Mucosa of gallbladder (tissue), 1 donor: ENCODE measurements around the gene ARHGEF16. TPM values are rescaled to one million over a fixed set of nuclear protein-coding genes. Genes with fewer than 3 reads are reported as not detected.

Experiments
- DNase-seq: peaks from one replicate; pipeline ENCODE4 v3.0.0-alpha.2; 2020; ENCODE audit warnings: low spot score
- total RNA-seq: library from RNA; stranded (reverse); gene quantifications from one replicate; pipeline ENCODE4 v1.2.1, GENCODE V29; 2021
- donor health status: DM: no; HTN: no; CAD: no.

The ARHGEF16 gene
- total RNA-seq, 1 donor from 2014 or later, result 81.4 TPM

GRCh38 chr1:3481836-3482375, 27.4 kb downstream of the ARHGEF16 start:
- DNase-seq, result no peak

- DNase-seq, result peak; percentile 82
Measured at GRCh38 chr1:3482378-3482849, 27.9 kb downstream of the ARHGEF16 start.

- no peak for DNase-seq
Measured at GRCh38 chr1:3483380-3483779, 28.9 kb downstream of the ARHGEF16 start.

- DNase-seq, result no peak
Measured at GRCh38 chr1:3483801-3484444, 29.5 kb downstream of the ARHGEF16 start.

GRCh38 chr1:3485016-3485415, 30.6 kb downstream of the ARHGEF16 start:
- no peak for DNase-seq

- no peak for DNase-seq
Measured at GRCh38 chr1:3488432-3488831, 34.0 kb downstream of the ARHGEF16 start.

GRCh38 chr1:3490046-3490745, 35.7 kb downstream of the ARHGEF16 start:
- DNase-seq, result no peak

GRCh38 chr1:3491291-3492246, 37.1 kb downstream of the ARHGEF16 start:
- DNase-seq, result peak; percentile 76

- no peak for DNase-seq
Measured at GRCh38 chr1:3492545-3493246, 38.2 kb downstream of the ARHGEF16 start.

- DNase-seq, result peak; percentile 56
Measured at GRCh38 chr1:3494321-3495308, 40.1 kb downstream of the ARHGEF16 start.

- DNase-seq, result no peak
Measured at GRCh38 chr1:3495776-3496745, 41.6 kb downstream of the ARHGEF16 start.

GRCh38 chr1:3496916-3497315, 42.5 kb downstream of the ARHGEF16 start:
- no peak for DNase-seq

GRCh38 chr1:3497521-3497920, 43.1 kb downstream of the ARHGEF16 start:
- no peak for DNase-seq

- no peak for DNase-seq
Measured at GRCh38 chr1:3498246-3498930, 43.9 kb downstream of the ARHGEF16 start.

- no peak for DNase-seq
Measured at GRCh38 chr1:3498986-3499385, 44.5 kb downstream of the ARHGEF16 start.

- DNase-seq, result no peak
Measured at GRCh38 chr1:3499611-3500010, 45.1 kb downstream of the ARHGEF16 start.

- no peak for DNase-seq
Measured at GRCh38 chr1:3500265-3500835, 45.9 kb downstream of the ARHGEF16 start.

GRCh38 chr1:3501437-3501836, 47.0 kb downstream of the ARHGEF16 start:
- DNase-seq, result no peak
